Glutamatergic neuron (in vitro differentiated cells): Measurements from ENCODE around the gene CDKL2. TPM values are rescaled to one million over a fixed set of nuclear protein-coding genes. Genes with fewer than 3 reads are reported as not detected.

ENCODE experiments used
- DNase-seq: peaks from one replicate; pipeline ENCODE4 v3.0.0; 2022
- H3K27ac Mint-ChIP-seq: one replicate; pipeline ENCODE4 v1.8.0; 2020; ENCODE audit warnings: mild to moderate bottlenecking, mixed read lengths, inconsistent platforms; ENCODE audit not compliant: unreplicated experiment
- H3K27me3 Mint-ChIP-seq: one replicate; pipeline ENCODE4 v1.8.0; 2020; ENCODE audit warnings: mild to moderate bottlenecking, moderate library complexity, mixed read lengths, inconsistent platforms; ENCODE audit not compliant: unreplicated experiment
- H3K36me3 Mint-ChIP-seq: one replicate; pipeline ENCODE4 v1.8.0; 2020; ENCODE audit warnings: mild to moderate bottlenecking, mixed read lengths, inconsistent platforms; ENCODE audit not compliant: unreplicated experiment
- H3K4me1 Mint-ChIP-seq: one replicate; pipeline ENCODE4 v1.8.0; 2020; ENCODE audit warnings: mild to moderate bottlenecking, low read depth, mixed read lengths, inconsistent platforms; ENCODE audit not compliant: unreplicated experiment
- H3K4me3 Mint-ChIP-seq: one replicate; pipeline ENCODE4 v1.8.0; 2020; ENCODE audit warnings: mild to moderate bottlenecking, mixed read lengths, inconsistent platforms; ENCODE audit not compliant: unreplicated experiment
- H3K9me3 Mint-ChIP-seq: one replicate; pipeline ENCODE4 v1.8.0; 2020; ENCODE audit warnings: mild to moderate bottlenecking, moderate library complexity, mixed read lengths, inconsistent platforms; ENCODE audit not compliant: unreplicated experiment
- CTCF ChIP-seq: fragments of 200-600 bp; sonication (generic); IDR thresholded peaks from one replicate; pipeline ENCODE4 v1.5.0; 2021; ENCODE audit not compliant: partially characterized antibody, unreplicated experiment
- total RNA-seq: library from RNA; stranded (reverse); fragmentation: NEBNext Ultra II Directional; extraction: Animal tissue kit (Norgen Biotek cat#: 25700); gene quantifications from one replicate; pipeline ENCODE4 v1.2.1, GENCODE V29; 2021; ENCODE audit not compliant: unreplicated experiment

The CDKL2 gene
- total RNA-seq, 1 donor from 2014 or later: 1.6 TPM

- no peak for TF ChIP-seq CTCF
- Mint-ChIP-seq H3K27ac (no peak overlapping the region), H3K27me3 (no peaks in the 10 kb centered on the region), H3K4me3 (no peak overlapping the region), H3K9me3 (no peaks in the 10 kb centered on the region), H3K36me3 (no peaks in the 10 kb centered on the region), H3K4me1 (no peaks in the 10 kb centered on the region)
- no peak for DNase-seq
Observed at GRCh38 chr4:75593393-75593792, 36.9 kb downstream of the CDKL2 start.

- no peak for TF ChIP-seq CTCF
- H3K36me3 Mint-ChIP-seq: no peaks in the 10 kb centered on the region
- no peak for DNase-seq
- no peak overlapping the region for H3K27ac Mint-ChIP-seq
- H3K4me1 Mint-ChIP-seq: no peaks in the 10 kb centered on the region
- H3K4me3 Mint-ChIP-seq: no peak overlapping the region
- H3K27me3 Mint-ChIP-seq: no peaks in the 10 kb centered on the region
- no peaks in the 10 kb centered on the region for H3K9me3 Mint-ChIP-seq
Observed at GRCh38 chr4:75584067-75584466, 46.3 kb downstream of the CDKL2 start.

- H3K27ac Mint-ChIP-seq: no peak overlapping the region
- no peaks in the 10 kb centered on the region for H3K36me3 Mint-ChIP-seq
- no peaks in the 10 kb centered on the region for H3K27me3 Mint-ChIP-seq
- DNase-seq: no peak
- H3K4me1 Mint-ChIP-seq: no peaks in the 10 kb centered on the region
- no peak overlapping the region for H3K4me3 Mint-ChIP-seq
- H3K9me3 Mint-ChIP-seq: no peaks in the 10 kb centered on the region
- no peak for TF ChIP-seq CTCF
Observed at GRCh38 chr4:75567725-75568124, 62.6 kb downstream of the CDKL2 start.

- no peaks in the 10 kb centered on the region for H3K27me3 Mint-ChIP-seq
- no peak overlapping the region for H3K27ac Mint-ChIP-seq
- no peaks in the 10 kb centered on the region for H3K9me3 Mint-ChIP-seq
- no peak overlapping the region for H3K4me3 Mint-ChIP-seq
- H3K4me1 Mint-ChIP-seq: no peaks in the 10 kb centered on the region
- DNase-seq: no peak
- no peaks in the 10 kb centered on the region for H3K36me3 Mint-ChIP-seq
- TF ChIP-seq CTCF: no peak
Observed at GRCh38 chr4:75566911-75567310, 63.4 kb downstream of the CDKL2 start.

GRCh38 chr4:75565481-75565880, 64.8 kb downstream of the CDKL2 start:
- Mint-ChIP-seq H3K4me3 (no peak overlapping the region), H3K27ac (no peak overlapping the region), H3K36me3 (no peaks in the 10 kb centered on the region), H3K27me3 (no peaks in the 10 kb centered on the region), H3K4me1 (no peaks in the 10 kb centered on the region), H3K9me3 (no peaks in the 10 kb centered on the region)
- TF ChIP-seq CTCF: no peak
- DNase-seq: no peak
